ENCODE results near the gene CD101.

CD101 gene

DNA sequence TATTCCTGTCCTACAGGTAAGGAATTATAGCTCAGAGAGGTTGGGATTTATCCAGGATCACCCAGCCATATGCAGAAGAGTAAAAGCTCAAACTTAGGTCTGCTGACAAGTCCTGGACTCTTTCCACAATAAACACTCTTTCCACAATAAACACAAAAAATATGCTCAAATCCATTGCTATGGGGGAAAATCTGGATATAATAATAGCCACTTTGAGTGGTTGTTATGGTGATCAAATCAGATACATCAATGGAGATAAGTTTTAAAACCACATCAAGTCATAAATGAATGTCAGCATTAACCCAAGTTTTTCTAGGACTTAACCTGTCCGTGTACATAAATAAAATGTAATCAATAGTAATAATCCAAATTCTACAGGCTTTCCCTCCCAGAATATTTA lies 36.2 kb downstream of the CD101 start:
- no peak overlapping the region for H3K4me3 ChIP-seq (ENCODE audit: low read length)
- no peak for DNase-seq (ENCODE audit: low read depth, low spot score)

DNA sequence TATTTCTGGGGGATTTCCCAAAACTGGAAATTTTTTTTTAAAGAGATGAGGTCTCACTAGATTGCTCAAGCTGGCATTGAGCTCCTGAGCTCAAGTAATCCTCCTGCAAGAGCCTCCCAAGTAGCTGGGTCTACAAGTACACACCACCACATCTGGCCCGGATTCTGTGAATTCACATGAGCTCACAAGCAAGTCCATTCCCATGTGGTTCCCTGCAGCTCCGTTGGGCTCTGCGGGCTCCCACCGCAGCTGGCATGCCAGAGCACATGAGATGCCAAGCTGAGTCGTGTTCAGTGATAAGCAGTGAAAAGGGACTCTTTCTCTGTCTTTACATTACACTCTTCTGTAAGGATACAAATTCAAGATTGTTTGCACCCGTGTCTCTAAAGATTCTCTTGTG lies 36.7 kb downstream of the CD101 start:
- no peak for DNase-seq (ENCODE audit: low read depth, low spot score)
- no peak overlapping the region for H3K4me3 ChIP-seq (ENCODE audit: low read length)

DNA sequence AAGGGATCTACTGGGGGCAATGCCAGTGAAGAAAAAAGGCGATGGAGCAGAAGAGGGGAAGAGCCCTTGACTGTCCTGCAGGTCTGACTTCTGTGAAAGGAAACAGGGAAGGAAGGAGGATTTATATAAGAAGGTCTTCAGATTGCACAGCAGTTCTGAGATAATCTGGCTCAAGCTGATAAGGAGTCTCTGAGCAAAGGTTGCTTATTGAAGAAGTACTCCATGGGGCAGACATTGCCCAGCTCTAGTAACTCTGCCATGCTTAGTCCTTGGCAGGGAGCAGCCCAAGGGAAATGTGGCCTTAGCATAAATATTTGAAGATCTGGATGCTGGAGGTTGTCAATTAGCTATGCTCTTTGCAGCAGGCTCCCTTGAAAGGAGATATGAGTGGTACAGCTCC lies 42.7 kb downstream of the CD101 start:
- no peak overlapping the region for H3K4me3 ChIP-seq (ENCODE audit: low read length)
- no peak for DNase-seq (ENCODE audit: low read depth, low spot score)

DNA sequence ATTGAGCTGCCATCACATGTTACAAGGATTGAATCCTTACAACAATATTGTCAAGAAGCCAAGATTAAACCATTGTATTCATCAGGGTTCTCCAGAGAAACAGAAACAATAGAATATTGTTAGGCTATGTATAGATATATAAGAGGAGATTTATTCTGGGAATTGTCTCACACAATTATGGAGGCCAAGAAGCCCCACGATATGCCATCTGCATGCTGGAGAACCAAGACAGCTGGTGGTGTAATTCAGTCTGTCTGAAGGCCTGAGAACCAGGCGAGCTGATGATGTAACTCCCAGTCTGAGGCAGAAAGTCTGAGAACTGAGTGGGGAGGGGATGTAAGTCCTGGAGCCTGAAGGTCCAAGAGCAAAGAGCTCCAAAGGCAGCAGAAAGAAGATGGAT lies 44.1 kb downstream of the CD101 start:
- H3K4me3 ChIP-seq (ENCODE audit: low read length): no peak overlapping the region
- DNase-seq (ENCODE audit: low read depth, low spot score): no peak

DNA sequence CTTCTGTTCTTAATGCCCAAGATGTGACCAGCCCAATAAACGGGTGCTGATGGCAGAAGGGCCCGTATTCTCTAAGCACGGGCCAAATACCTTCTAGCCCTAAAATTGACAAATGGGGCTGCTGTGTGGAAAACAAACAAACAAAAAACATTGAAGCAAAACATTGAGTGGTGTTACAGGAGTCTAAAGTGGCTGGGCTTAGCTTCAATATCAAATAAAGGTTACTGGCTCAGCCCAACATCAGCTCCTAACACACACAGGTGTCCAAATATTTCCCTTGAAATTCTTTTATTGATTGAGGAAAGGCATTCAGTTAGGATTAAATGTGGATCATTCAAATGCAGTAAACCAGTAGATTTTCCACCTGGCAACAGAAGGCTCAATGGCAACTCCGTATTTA lies 45.2 kb downstream of the CD101 start:
- no peak for DNase-seq (ENCODE audit: low read depth, low spot score)
- no peak overlapping the region for H3K4me3 ChIP-seq (ENCODE audit: low read length)

GRCh38 chr1:117047271-117047670 lies 45.7 kb downstream of the CD101 start:
- H3K4me3 ChIP-seq (ENCODE audit: low read length): no peak overlapping the region
- DNase-seq (ENCODE audit: low read depth, low spot score): no peak

GRCh38 chr1:117049857-117050256 lies 48.3 kb downstream of the CD101 start:
- no peak overlapping the region for H3K4me3 ChIP-seq (ENCODE audit: low read length)
- DNase-seq (ENCODE audit: low read depth, low spot score): no peak

DNA sequence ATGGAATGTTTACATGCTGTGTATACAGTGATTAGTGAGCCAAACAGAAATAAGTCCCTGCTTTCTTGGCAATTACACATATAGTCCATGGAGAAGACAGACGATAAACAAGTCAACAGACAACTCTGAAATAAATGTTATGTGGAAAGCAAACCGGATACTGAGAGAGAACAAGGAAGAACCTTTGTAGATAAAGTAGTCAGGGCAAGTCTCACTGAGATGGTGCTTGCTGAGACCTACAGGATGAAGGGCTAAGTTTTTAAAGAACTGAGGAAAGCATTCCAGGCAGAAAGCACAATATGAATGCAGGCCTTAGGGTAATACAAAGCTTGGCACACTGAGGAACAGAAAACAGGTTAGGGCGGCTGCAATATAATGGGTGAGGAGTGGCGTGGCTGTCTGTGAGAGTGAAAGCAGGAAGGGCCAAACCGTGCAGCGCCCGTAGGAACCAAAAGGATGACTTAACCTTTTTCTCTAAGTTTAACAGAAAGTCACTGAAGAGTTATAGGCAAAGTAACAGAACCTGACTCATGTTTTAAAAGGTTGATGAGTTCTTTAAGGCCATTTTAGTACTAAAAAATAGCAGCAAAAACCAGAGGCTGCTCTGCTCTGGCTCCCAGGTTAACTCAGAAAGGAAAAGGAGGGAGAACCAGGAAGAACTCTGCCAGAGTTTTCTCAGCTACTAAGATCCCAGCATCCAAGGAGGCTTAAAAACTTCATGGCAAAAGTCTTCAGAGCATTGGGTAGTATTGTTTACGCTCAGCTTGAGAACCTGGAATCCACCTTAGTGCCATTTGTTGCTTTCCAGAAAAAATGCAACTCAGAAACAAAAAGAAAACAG lies 49.9 kb downstream of the CD101 start:
- DNase-seq (ENCODE audit: low read depth, low spot score): no peak
- H3K4me3 ChIP-seq (ENCODE audit: low read length): no peak overlapping the region

DNA sequence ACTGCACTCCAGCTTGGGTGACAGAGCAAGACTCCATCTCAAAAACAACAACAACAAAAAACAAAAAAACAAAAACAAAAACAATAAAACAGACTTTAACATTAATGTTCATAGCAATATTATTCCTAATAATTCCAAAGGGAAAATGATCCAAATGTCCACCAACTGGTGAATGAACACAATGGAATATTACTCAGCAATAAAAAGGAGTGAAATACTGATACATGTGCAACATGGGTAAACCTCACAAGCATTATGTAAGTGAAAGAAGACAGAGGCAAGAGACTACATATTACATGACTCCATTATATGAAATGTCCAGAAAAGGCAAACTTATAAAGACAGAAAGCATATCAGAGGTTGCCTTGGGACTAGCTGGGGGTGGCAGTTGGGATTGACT lies 52.5 kb downstream of the CD101 start:
- no peak for DNase-seq (ENCODE audit: low read depth, low spot score)
- H3K4me3 ChIP-seq (ENCODE audit: low read length): no peak overlapping the region

DNA sequence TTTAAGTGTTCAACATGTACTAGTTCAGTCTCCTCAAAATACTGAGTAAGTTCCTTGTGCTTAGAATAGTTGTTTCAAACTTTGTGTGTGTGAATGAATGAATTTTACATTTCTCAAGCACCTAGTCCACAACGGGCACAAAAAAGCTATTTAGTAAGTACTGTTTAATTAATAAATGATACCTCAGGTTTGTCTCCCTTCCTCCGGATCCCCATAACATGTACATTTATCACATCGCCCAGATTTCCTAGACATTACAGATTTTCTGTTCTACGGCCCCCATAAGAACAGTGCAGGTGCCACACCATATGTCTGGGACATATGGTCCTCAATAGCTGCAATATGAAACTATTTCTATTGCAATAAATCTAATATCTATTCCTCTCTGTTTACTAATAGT lies 57.2 kb downstream of the CD101 start:
- DNase-seq (ENCODE audit: low read depth, low spot score): no peak
- peak overlapping the region; percentile 91 for H3K4me3 ChIP-seq (ENCODE audit: low read length)

GRCh38 chr1:117059334-117059677 lies 57.7 kb downstream of the CD101 start:
- no peak for DNase-seq (ENCODE audit: low read depth, low spot score)
- peak overlapping the region; percentile 91 for H3K4me3 ChIP-seq (ENCODE audit: low read length)

DNA sequence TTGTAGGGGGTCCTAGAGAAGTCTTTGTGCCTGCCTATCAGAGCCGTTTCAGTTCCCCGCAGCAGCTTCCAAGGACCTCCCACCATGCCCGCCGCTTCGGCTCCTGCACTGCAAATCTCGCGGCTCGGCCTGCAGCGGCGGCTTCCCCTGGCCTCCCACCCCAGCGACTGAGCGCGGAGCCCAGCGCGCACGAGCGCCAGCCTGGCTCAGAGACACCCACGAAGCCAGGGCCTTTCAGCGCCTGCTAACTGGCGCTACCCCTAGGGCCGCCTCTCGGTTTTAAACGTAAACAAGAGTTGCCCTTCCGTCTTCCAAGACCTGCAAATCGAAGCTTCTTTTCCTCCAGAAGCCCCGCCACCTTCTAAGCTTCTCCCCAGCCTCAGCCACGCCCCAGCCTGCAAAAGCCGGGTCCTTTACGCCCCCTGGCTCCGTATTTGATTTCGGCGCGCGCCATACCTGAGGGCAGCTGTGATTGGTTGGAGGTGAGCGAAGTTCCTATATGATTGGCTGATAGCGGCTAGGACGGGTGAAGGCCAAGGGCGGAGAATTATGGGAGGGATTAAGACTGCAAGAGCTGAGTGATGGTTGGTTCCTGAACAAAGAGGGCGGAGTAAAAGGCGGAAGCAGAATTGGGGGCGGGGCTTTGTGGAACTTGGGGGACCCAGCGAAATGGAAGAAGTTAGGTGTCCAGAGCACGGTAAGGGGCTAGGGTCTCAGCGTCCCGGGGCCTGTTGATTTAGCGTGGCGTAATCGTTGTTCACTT lies 58.3 kb downstream of the CD101 start, which contains the start of gene TTF2:
Gene TTF2, plus strand, starts transcription at position 649 of the 763 bp plus-strand sequence. Its CDS starts 21 bp downstream, at position 670.
- peak within 1 kb of the TSS; percentile 91 for H3K4me3 ChIP-seq (ENCODE audit: low read length)
- DNase-seq (ENCODE audit: low read depth, low spot score): peak; percentile 100

DNA sequence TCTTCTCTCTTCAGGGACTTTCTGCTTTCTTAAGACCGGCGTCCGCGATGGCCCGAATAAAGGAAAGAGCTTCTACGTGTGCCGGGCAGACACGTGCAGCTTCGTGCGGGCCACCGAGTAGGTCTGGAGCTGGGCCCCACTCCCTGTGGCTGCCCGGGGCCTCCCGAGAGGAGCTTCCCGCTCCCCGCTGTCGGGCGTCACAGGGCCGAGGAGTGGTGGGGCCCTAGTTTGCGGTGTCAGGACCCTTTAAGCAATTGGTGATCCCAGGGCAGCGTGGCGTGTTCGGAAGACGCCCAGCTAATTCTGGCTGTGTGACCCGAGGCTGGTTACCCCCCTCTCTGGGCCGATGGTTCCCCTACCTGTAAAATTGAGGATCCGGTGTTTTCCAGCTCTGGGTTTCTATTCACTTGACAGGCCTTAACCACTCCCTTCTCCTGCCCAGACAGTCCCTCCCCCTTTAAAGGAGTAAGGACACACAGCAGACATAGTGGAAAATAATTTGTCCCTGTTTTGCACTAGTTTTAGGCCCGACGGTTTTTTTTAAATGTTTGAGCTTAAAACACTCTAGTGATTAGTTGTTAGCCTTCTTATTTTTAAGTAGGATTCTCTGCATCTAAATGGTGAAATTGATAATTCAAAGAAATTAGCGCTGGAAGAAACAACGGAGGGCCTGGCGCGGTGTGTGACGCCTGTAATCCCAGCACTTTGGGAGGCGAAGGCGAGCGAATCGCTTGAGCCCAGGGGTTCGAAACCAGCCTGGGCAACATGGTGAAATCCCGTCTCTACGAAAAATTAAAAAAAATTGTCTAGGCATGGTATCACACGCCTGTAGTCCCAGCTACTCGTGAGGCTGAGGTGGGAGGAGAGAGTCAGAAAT lies 59.1 kb downstream of the CD101 start:
- H3K4me3 ChIP-seq (ENCODE audit: low read length): peak overlapping the region; percentile 91
- no peak for DNase-seq (ENCODE audit: low read depth, low spot score)

DNA sequence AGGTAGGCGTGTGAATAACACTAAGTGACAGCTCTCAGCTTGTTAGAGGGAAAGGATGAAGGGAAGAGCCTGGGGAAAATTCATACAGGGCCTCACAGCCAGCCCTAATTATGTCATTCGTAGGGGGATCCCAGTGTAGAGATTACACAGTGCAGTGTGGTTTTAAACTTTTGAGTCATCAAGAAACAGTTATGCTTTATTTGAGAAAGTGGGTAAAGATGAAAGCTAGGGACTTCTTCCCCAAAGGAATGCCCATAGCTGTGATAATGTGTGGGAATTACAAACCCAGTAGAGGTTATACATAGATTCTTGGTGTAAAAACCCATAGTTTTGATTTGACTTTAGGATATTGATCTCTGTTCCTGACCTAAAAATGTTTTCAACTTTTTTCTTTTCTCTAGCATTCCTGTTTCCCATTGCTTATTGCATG lies 60.4 kb downstream of the CD101 start:
- no peak for DNase-seq (ENCODE audit: low read depth, low spot score)
- no peak overlapping the region for H3K4me3 ChIP-seq (ENCODE audit: low read length)

- no peak overlapping the region for H3K4me3 ChIP-seq (ENCODE audit: low read length)
Measured at GRCh38 chr1:117066367-117066766, 64.8 kb downstream of the CD101 start.

DNA sequence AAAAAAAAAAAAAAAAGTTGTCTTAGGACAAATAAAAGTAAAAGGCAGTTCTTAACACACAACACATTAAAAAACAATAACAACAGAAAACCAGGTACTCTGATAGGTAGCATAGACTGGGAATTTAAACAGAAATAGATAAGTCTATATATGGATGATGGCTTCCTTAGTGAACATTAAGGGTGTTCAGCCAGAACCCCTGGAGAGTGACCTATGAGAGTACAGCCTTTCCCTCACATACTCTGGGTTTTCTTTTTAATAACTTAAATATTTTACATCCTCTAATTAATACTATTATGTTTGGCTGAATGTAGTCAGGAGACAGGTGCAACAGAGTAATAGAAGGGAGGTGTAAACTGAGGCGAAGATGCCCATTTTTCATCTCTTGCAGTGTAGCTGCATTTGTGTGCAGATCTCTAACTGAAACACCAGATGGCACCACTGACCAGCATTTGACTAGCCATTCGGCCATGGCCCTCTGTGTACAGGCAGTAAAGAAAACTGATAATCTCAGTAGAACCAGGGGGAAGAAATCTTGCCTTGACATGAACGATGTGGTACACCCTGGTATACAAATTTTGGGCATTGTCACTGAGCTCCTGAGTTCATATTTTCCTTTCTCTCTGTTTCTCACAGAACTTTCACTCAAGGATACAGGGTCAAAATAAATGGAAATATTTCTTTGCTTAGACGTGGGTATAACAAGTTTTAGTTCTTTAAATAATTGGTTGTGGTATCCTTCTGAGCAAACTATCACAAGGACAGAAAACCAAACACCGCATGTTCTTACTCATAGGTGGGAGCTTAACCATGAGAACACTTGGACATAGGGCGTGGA lies 66.2 kb downstream of the CD101 start:
- DNase-seq (ENCODE audit: low read depth, low spot score): no peak
- H3K4me3 ChIP-seq (ENCODE audit: low read length): no peak overlapping the region

More at GRCh38 chr1:117066367-117066766, 64.8 kb downstream of the CD101 start:
- no peak for DNase-seq (ENCODE audit: low read depth, low spot score)

DNA sequence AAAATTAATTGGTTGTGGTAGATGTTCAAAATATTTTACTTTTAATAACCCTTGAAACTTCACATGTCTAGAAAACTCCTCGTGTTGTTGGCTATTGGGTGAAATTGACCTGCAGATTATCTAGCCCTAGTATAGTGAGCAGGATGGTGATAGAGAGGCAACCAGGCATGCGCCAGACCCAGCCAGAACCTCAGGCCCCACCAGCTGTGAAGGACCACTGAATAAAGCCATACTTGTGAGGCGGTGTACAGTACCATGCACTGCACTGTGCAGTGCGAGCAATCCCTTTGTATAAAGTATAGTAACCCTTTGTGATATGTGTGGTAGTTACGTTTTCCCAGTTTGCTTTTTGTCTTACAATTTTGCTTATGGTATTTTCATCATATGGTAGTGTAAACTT lies 67.0 kb downstream of the CD101 start:
- H3K4me3 ChIP-seq (ENCODE audit: low read length): no peak overlapping the region

GRCh38 chr1:117069220-117069844 lies 67.8 kb downstream of the CD101 start:
- H3K4me3 ChIP-seq (ENCODE audit: low read length): no peak overlapping the region
- no peak for DNase-seq (ENCODE audit: low read depth, low spot score)

More for the DNA sequence above, 67.0 kb downstream of the CD101 start:
- DNase-seq (ENCODE audit: low read depth, low spot score): no peak
